Measurements from ENCODE around the gene SARS2.

- no peak for TF ChIP-seq CTCF (IDR thresholded peaks at IDR 0.05)
- no peak for TF ChIP-seq POLR2A (IDR thresholded peaks at IDR 0.05)
Measured at GRCh38 chr19:38893341-38893771, 37.2 kb downstream of the SARS2 start.
